ENCODE data around the gene ST8SIA6.
"Not testable (repeated sequence)": the region's sequence is repeated elsewhere in the genome, so short reads cannot be mapped to it uniquely, and the experiment has no call there.

The ST8SIA6 gene

GRCh38 chr10:17422931-17423330 is 31.5 kb downstream of the ST8SIA6 start:
- Mint-ChIP-seq H3K27ac (peak overlapping the region; percentile 56), H3K36me3 (peaks cover 2% of the 10 kb centered on the region), H3K4me1 (peaks cover 76% of the 10 kb centered on the region)

GRCh38 chr10:17418249-17418648 is 36.1 kb downstream of the ST8SIA6 start:
- no peak overlapping the region for H3K4me3 Mint-ChIP-seq
- peaks cover 6% of the 10 kb centered on the region for H3K9me3 Mint-ChIP-seq
- H3K27me3 Mint-ChIP-seq: no peaks in the 10 kb centered on the region
- peaks cover 2% of the 10 kb centered on the region for H3K36me3 Mint-ChIP-seq
- no peak overlapping the region for H3K27ac Mint-ChIP-seq
- peaks cover 52% of the 10 kb centered on the region for H3K4me1 Mint-ChIP-seq

More at GRCh38 chr10:17422931-17423330, 31.5 kb downstream of the ST8SIA6 start:
- H3K9me3 Mint-ChIP-seq: no peaks in the 10 kb centered on the region
- H3K4me3 Mint-ChIP-seq: no peak overlapping the region
- H3K27me3 Mint-ChIP-seq: no peaks in the 10 kb centered on the region

GRCh38 chr10:17416442-17417211 is 37.8 kb downstream of the ST8SIA6 start:
- H3K36me3 Mint-ChIP-seq: peaks cover 2% of the 10 kb centered on the region
- peaks cover 6% of the 10 kb centered on the region for H3K9me3 Mint-ChIP-seq
- peaks cover 48% of the 10 kb centered on the region for H3K4me1 Mint-ChIP-seq
- H3K27ac Mint-ChIP-seq: no peak overlapping the region
- no peak overlapping the region for H3K4me3 Mint-ChIP-seq
- H3K27me3 Mint-ChIP-seq: no peaks in the 10 kb centered on the region

DNA sequence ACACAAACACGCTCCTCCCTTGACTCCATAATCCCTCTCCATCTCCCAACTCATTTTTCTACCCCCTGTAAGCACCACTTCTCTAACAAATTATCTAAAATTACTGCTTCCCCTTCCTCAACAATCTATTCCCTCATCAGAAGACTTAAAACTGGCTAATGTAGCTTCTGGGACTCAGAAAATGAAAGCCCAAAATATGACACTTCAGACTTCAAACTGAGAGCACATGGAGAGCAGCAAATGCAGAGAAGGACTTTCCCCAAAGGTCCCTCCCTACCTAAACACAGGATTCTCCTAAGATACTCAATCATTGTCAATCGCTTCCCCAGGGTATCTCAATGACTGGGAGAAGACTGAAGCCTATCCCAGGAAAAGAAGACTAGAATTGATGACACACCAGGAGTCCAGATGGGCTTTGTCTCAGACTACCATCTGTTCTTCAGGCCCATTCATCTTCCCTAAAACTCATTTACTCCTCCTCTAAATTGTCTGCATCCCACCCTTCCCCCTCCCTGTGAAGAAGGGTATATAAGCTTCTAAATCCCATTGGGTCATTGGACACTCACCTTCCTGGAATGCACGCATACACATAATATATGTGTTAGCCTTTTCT is 39.2 kb downstream of the ST8SIA6 start:
- no peak overlapping the region for H3K4me3 Mint-ChIP-seq
- peaks cover 6% of the 10 kb centered on the region for H3K9me3 Mint-ChIP-seq
- H3K36me3 Mint-ChIP-seq: no peaks in the 10 kb centered on the region
- H3K4me1 Mint-ChIP-seq: peaks cover 49% of the 10 kb centered on the region
- no peaks in the 10 kb centered on the region for H3K27me3 Mint-ChIP-seq
- no peak overlapping the region for H3K27ac Mint-ChIP-seq

DNA sequence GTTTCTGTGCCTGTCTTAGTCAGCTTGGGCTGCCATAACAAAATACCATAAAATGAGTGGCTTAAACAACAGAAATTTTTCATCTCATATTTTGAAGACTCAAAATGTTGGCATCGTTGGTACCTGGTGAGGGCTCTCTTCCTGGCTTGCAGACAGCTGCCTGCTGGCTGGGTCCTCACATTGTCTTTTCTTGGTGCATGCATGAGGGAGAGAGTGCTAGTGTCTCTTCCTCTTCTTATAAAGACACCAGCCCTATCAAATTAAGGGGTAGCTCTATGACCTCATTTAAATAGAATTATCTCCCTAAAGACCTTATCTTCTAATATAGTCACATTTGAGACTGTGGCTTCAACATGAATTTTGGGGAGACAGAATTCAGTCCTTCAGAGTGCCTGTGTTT is 39.9 kb downstream of the ST8SIA6 start:
- Mint-ChIP-seq H3K27me3 (no peaks in the 10 kb centered on the region), H3K9me3 (peaks cover 6% of the 10 kb centered on the region), H3K36me3 (no peaks in the 10 kb centered on the region), H3K4me3 (no peak overlapping the region), H3K27ac (no peak overlapping the region), H3K4me1 (peaks cover 52% of the 10 kb centered on the region)

DNA sequence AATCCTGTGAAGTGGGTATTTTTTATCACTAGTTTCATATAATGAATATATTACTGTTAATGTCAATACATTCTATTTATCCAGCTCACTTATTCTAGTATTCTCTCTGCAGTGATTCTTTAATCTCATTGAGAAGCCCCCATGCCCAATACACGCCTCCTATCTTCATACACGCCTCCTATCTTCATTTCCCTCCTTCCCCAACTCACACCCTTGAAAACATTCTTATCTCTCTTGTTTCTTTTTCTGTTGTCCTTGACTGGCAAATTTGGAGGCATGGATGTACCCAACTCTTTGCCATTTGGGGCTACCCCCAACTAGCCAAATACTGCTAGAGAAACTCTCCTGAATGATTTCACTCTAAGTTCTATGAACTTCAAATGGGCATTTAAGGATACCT is 40.5 kb downstream of the ST8SIA6 start:
- H3K36me3 Mint-ChIP-seq: no peaks in the 10 kb centered on the region
- peaks cover 53% of the 10 kb centered on the region for H3K4me1 Mint-ChIP-seq
- H3K9me3 Mint-ChIP-seq: peaks cover 6% of the 10 kb centered on the region
- H3K27ac Mint-ChIP-seq: peak overlapping the region; percentile 38
- no peaks in the 10 kb centered on the region for H3K27me3 Mint-ChIP-seq
- H3K4me3 Mint-ChIP-seq: no peak overlapping the region

DNA sequence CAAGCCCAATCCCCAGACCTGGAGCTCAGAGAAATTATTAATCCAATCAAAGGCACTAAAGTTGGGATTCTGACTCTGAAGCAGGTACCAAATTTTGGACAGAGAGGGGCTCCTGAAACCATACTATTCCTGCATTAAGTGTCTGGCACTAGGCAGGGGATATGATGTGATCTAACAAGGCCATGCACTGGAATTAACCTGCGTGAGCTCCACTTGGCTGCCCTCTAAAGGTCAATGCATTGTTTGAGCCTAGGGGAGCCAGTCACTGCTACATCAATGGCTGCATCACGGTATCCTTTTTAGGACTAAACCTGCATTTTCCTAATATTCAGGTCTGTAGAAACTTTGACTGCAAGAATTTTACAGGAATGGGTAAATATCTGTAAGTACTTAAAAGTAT is 42.1 kb downstream of the ST8SIA6 start:
- peaks cover 6% of the 10 kb centered on the region for H3K9me3 Mint-ChIP-seq
- peaks cover 48% of the 10 kb centered on the region for H3K4me1 Mint-ChIP-seq
- H3K36me3 Mint-ChIP-seq: no peaks in the 10 kb centered on the region
- no peaks in the 10 kb centered on the region for H3K27me3 Mint-ChIP-seq
- peak overlapping the region; percentile 53 for H3K27ac Mint-ChIP-seq
- no peak overlapping the region for H3K4me3 Mint-ChIP-seq

GRCh38 chr10:17410907-17411306 is 43.5 kb downstream of the ST8SIA6 start:
- peaks cover 44% of the 10 kb centered on the region for H3K4me1 Mint-ChIP-seq
- H3K27me3 Mint-ChIP-seq: no peaks in the 10 kb centered on the region
- no peak overlapping the region for H3K4me3 Mint-ChIP-seq
- H3K27ac Mint-ChIP-seq: no peak overlapping the region
- H3K36me3 Mint-ChIP-seq: no peaks in the 10 kb centered on the region
- no peaks in the 10 kb centered on the region for H3K9me3 Mint-ChIP-seq

- peak overlapping the region; percentile 43 for H3K27ac Mint-ChIP-seq
- no peaks in the 10 kb centered on the region for H3K36me3 Mint-ChIP-seq
- peak overlapping the region; percentile 13 for H3K4me3 Mint-ChIP-seq
- no peaks in the 10 kb centered on the region for H3K9me3 Mint-ChIP-seq
- H3K4me1 Mint-ChIP-seq: peaks cover 34% of the 10 kb centered on the region
- no peaks in the 10 kb centered on the region for H3K27me3 Mint-ChIP-seq
Measured at GRCh38 chr10:17409170-17409733, 45.1 kb downstream of the ST8SIA6 start.

GRCh38 chr10:17407047-17407446 is 47.3 kb downstream of the ST8SIA6 start:
- H3K9me3 Mint-ChIP-seq: no peaks in the 10 kb centered on the region
- no peak overlapping the region for H3K4me3 Mint-ChIP-seq
- H3K27me3 Mint-ChIP-seq: no peaks in the 10 kb centered on the region
- H3K36me3 Mint-ChIP-seq: no peaks in the 10 kb centered on the region
- H3K4me1 Mint-ChIP-seq: peaks cover 28% of the 10 kb centered on the region
- H3K27ac Mint-ChIP-seq: no peak overlapping the region

DNA sequence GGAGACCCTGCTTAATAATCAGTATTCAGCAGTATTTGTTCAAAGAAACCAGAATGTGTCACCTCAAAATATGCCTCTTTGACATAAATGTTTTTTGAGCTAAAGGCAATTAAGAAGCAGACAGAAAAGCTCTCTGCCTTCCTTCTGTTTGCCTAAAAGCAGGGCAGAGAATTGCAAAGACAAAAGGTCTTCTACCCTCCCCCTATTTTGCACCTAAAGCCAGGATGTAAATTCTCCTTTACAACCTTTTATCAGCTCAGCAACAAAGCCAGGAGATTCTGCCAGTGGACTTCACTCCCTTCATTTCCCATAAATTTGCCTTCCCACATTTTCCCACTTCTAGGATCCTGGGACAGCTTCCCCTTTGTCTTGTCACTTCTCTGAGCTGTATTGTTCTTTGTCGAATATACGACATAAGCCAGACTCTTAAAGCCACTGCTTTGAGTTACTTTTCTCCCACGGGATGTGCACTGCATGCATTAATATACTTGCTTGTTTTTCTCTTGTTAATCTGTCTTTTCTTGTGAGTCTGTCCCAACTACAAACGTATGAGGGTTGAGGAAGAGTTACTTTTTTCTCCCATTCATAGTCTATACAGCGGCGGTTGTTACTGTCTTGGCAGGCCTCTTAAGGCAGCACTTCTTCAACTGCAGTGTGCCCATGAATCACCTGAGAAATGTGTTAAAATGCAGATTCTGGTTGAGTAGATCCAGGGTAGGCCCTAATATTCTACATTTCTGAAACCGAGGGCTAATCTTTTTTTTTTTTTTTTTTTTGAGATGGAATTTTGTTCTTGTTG is 48.2 kb downstream of the ST8SIA6 start:
- no peak overlapping the region for H3K4me3 Mint-ChIP-seq
- H3K27me3 Mint-ChIP-seq: no peaks in the 10 kb centered on the region
- H3K4me1 Mint-ChIP-seq: peaks cover 19% of the 10 kb centered on the region
- no peaks in the 10 kb centered on the region for H3K9me3 Mint-ChIP-seq
- no peaks in the 10 kb centered on the region for H3K36me3 Mint-ChIP-seq
- no peak overlapping the region for H3K27ac Mint-ChIP-seq

DNA sequence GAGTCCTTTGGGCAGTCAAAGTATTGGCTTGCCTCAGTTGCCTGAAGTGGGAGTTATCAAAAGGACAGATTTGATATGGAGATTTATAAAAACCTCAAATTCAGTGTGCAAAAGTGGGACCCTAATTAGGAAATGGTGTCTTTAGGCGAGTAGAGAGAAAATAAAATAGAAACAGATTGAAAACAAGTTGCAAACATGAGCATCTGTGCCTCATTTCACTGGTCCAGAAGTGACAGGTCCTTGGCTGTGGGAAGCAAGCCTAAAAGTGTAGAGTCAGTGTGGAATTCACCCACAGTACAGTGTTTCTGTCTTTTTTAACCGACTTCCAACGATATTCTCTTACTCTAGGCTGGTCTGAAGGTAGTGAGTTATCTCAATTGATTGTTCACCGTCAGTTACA is 51.2 kb downstream of the ST8SIA6 start:
- Mint-ChIP-seq H3K9me3 (no peaks in the 10 kb centered on the region), H3K36me3 (no peaks in the 10 kb centered on the region), H3K27me3 (peaks cover 2% of the 10 kb centered on the region), H3K4me3 (no peak overlapping the region), H3K27ac (no peak overlapping the region), H3K4me1 (no peaks in the 10 kb centered on the region)

DNA sequence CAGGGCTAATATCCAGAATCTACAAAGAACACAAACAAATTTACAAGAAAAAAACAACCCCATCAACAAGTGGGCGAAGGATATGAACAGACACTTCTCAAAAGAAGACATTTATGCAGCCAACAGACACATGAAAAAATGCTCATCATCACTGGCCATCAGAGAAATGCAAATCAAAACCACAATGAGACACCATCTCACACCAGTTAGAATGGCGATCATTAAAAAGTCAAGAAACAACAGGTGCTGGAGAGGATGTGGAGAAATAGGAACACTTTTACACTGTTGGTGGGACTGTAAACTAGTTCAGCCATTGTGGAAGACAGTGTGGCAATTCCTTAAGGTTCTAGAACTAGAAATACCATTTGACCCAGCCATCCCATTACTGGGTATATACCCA is 52.4 kb downstream of the ST8SIA6 start:
- H3K4me1 Mint-ChIP-seq, H3K27ac Mint-ChIP-seq, H3K27me3 Mint-ChIP-seq, H3K4me3 Mint-ChIP-seq, H3K9me3 Mint-ChIP-seq, H3K36me3 Mint-ChIP-seq: not testable (repeated sequence)

DNA sequence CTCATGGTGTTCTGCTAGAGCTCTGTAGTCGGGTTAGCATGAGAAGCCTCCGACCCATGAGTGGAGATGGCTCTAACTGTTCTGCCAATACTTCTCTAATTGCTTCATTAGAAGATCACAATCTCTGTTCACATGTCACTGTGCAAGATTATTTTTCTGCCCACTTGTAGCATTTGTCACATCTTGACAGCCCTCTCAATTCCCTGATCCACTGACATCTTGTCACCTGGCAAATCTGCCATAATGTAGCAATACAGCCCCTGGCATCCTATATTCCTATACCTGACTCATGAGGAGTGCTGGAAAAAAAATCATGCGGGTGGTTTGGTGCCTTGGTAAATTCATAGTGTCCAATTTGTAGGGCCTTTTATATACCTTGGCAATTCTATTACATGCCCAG is 58.4 kb downstream of the ST8SIA6 start:
- no peak overlapping the region for H3K4me3 Mint-ChIP-seq
- H3K36me3 Mint-ChIP-seq: no peaks in the 10 kb centered on the region
- H3K9me3 Mint-ChIP-seq: no peaks in the 10 kb centered on the region
- peaks cover 8% of the 10 kb centered on the region for H3K4me1 Mint-ChIP-seq
- no peak overlapping the region for H3K27ac Mint-ChIP-seq
- peaks cover 4% of the 10 kb centered on the region for H3K27me3 Mint-ChIP-seq

DNA sequence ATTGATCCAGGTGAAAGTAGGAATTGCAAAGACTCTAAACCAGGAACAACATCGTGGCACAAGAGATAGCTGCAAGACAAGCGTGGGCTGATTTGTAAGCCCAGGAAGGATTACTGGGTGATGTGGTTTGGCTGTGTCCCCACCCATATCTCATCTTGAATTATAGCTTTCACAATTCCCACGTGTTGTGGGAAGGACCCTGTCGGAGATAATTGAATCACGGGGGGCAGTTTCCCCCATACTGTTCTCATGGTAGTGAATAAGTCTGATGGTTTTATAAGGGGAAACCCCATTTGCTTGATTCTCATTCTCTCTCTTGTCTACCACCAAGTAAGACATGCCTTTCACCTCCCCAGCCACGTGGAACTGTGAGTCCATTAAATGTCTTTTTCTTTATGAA is 59.5 kb downstream of the ST8SIA6 start:
- Mint-ChIP-seq H3K4me1 (peaks cover 8% of the 10 kb centered on the region), H3K36me3 (no peaks in the 10 kb centered on the region), H3K4me3 (no peak overlapping the region), H3K9me3 (no peaks in the 10 kb centered on the region), H3K27me3 (peaks cover 4% of the 10 kb centered on the region), H3K27ac (no peak overlapping the region)
